HEK293T (cell line): ENCODE data around the gene CERK.

Source experiments
- ARNT ChIP-seq: fragments of 450-650 bp; IDR thresholded peaks from 2 replicates; pipeline ENCODE4 v1.6.1; 2017; ENCODE audit warnings: mild to moderate bottlenecking
- SUZ12 ChIP-seq: fragments of 450-650 bp; IDR thresholded peaks from 2 replicates; pipeline ENCODE4 v1.6.1; 2016; ENCODE audit warnings: mild to moderate bottlenecking
- TARDBP ChIP-seq: fragments of 450-650 bp; IDR thresholded peaks from 2 replicates; pipeline ENCODE4 v1.6.1; 2016

DNA sequence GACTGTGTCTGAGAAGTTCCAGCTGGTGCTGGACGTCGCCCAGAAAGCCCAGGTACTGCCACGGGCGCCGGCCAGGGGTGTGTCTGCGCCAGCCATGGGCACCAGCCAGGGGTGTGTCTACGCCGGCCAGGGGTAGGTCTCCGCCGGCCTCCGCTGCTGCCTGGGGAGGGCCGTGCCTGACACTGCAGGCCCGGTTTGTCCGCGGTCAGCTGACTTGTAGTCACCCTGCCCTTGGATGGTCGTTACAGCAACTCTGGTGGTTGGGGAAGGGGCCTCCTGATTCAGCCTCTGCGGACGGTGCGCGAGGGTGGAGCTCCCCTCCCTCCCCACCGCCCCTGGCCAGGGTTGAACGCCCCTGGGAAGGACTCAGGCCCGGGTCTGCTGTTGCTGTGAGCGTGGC lies 69.9 kb downstream of the CERK start:
- TF ChIP-seq ARNT (no peak), SUZ12 (no peak), TARDBP (no peak)
